IMR-90 (cell line): ENCODE results near the gene TMEM239. TPM values are rescaled to one million over a fixed set of nuclear protein-coding genes. Genes with fewer than 3 reads are reported as not detected.

ENCODE experiments used
- ATAC-seq: fragments of 200-7000 bp; cut with Tn5 transposase; 2 replicates; pipeline ENCODE4 v1.9.1; 2020; ENCODE audit warnings: low read depth, mild to moderate bottlenecking, moderate library complexity
- BruUV-seq: library from RNA; stranded (reverse); fragments of 400-500 nt; replicated peaks from 2 replicates; lab custom pipeline; 2021; lab: Mats Ljungman, UMichigan
- CTCF ChIA-PET: fragments of 300-600 bp; formaldehyde crosslinking; extraction: SDS; loops from one replicate; lab custom pipeline; 2021; ENCODE audit warnings: antibody characterized with exemption; lab: Yijun Ruan, JAX
- POLR2A ChIA-PET: fragments of 300-600 bp; sonication (Branson Sonifier 250); formaldehyde crosslinking; loops from one replicate; lab custom pipeline; 2022; ENCODE audit warnings: antibody characterized with exemption; ENCODE audit not compliant: unreplicated experiment; lab: Charles Lee
- DNase-seq: peaks from one replicate; pipeline ENCODE4 v3.0.0; 2013
- H2AFZ ChIP-seq: replicated peaks from 2 replicates; pipeline ENCODE3; 2013; ENCODE audit warnings: low read length, mild to moderate bottlenecking; ENCODE audit not compliant: poor library complexity
- H2AK5ac ChIP-seq: 2 replicates; pipeline ENCODE4 v1.6.1; 2013; ENCODE audit warnings: low read depth, low read length, inconsistent platforms
- H2AK9ac ChIP-seq: replicated peaks from 2 replicates; pipeline ENCODE3; 2013; ENCODE audit warnings: mild to moderate bottlenecking, low read depth, low read length, moderate library complexity; ENCODE audit not compliant: poor library complexity
- H2BK120ac ChIP-seq: 2 replicates; pipeline ENCODE4 v1.6.1; 2013; ENCODE audit warnings: low read depth, low read length, inconsistent platforms
- H2BK15ac ChIP-seq: 3 replicates; pipeline ENCODE4 v1.6.1; 2013; ENCODE audit warnings: low read depth, low read length, inconsistent platforms
- H2BK20ac ChIP-seq: 2 replicates; pipeline ENCODE4 v1.6.1; 2013; ENCODE audit warnings: low read depth, mild to moderate bottlenecking, inconsistent platforms, low read length, moderate library complexity
- H2BK5ac ChIP-seq: 2 replicates; pipeline ENCODE4 v1.6.1; 2013; ENCODE audit warnings: mild to moderate bottlenecking, low read depth, low read length, inconsistent platforms; ENCODE audit not compliant: poor library complexity, severe bottlenecking
- H3K14ac ChIP-seq: replicated peaks from 2 replicates; pipeline ENCODE4 v1.6.1; 2013; ENCODE audit warnings: low read depth, low read length, inconsistent platforms
- H3K18ac ChIP-seq: 2 replicates; pipeline ENCODE4 v1.6.1; 2013; ENCODE audit warnings: low read depth, low read length, control low read depth
- H3K23ac ChIP-seq: 2 replicates; pipeline ENCODE4 v1.6.1; 2013; ENCODE audit warnings: low read depth, low read length, inconsistent platforms
- H3K27ac ChIP-seq: 2 replicates; pipeline ENCODE4 v1.5.1; 2013; ENCODE audit warnings: mild to moderate bottlenecking, control low read depth, low read length; ENCODE audit not compliant: insufficient read depth
- H3K27me3 ChIP-seq: 2 replicates; pipeline ENCODE4 v1.6.1; 2013; ENCODE audit warnings: low read length; ENCODE audit not compliant: control insufficient read depth, insufficient read depth
- H3K36me3 ChIP-seq: 2 replicates; pipeline ENCODE4 v1.6.1; 2013; ENCODE audit warnings: low read length, mixed read lengths; ENCODE audit not compliant: control insufficient read depth, insufficient read depth
- H3K4ac ChIP-seq: 2 replicates; pipeline ENCODE4 v1.6.1; 2013; ENCODE audit warnings: low read depth, low read length, inconsistent platforms
- H3K4me1 ChIP-seq: 2 replicates; pipeline ENCODE4 v1.6.1; 2013; ENCODE audit warnings: low read length, mixed read lengths; ENCODE audit not compliant: control insufficient read depth, insufficient read depth
- H3K4me2 ChIP-seq: 2 replicates; pipeline ENCODE4 v1.6.1; 2013; ENCODE audit warnings: low read depth, mild to moderate bottlenecking, control low read depth, low read length, moderate library complexity
- H3K4me3 ChIP-seq: 2 replicates; pipeline ENCODE4 v1.5.1; 2013; ENCODE audit warnings: low read depth, mild to moderate bottlenecking, control low read depth, low read length, moderate library complexity; ENCODE audit not compliant: insufficient read depth
- H3K56ac ChIP-seq: 2 replicates; pipeline ENCODE4 v1.6.1; 2013; ENCODE audit warnings: low read length, inconsistent platforms; ENCODE audit not compliant: insufficient read depth; ENCODE audit errors: extremely low read depth
- H3K79me1 ChIP-seq, 2 experiments: 2 replicates each; pipeline ENCODE4 v1.6.1; 2013; ENCODE audit warnings: low read length in 2 of 2, inconsistent platforms in 1 of 2, low read depth in 1 of 2
- H3K9ac ChIP-seq: 2 replicates; pipeline ENCODE4 v1.6.1; 2013; ENCODE audit warnings: low read depth, low read length, control low read depth
- H3K9me1 ChIP-seq: 2 replicates; pipeline ENCODE4 v1.6.1; 2013; ENCODE audit warnings: low read length, inconsistent platforms; ENCODE audit not compliant: insufficient read depth
- H3K9me3 ChIP-seq: 2 replicates; pipeline ENCODE4 v1.6.1; 2013; ENCODE audit warnings: low read length; ENCODE audit not compliant: control insufficient read depth, insufficient read depth
- H4K20me1 ChIP-seq: 2 replicates; pipeline ENCODE4 v1.6.1; 2013; ENCODE audit warnings: low read length, inconsistent platforms; ENCODE audit not compliant: insufficient read depth
- H4K5ac ChIP-seq: 2 replicates; pipeline ENCODE4 v1.6.1; 2013; ENCODE audit warnings: mild to moderate bottlenecking, low read depth, low read length, control low read depth
- H4K8ac ChIP-seq, 2 experiments: 2 replicates each; pipeline ENCODE4 v1.6.1; 2013; ENCODE audit warnings: low read depth in 2 of 2, low read length in 2 of 2, control low read depth in 1 of 2, inconsistent platforms in 1 of 2
- H4K91ac ChIP-seq: 2 replicates; pipeline ENCODE4 v1.6.1; 2013; ENCODE audit warnings: low read depth, low read length, inconsistent platforms; ENCODE audit not compliant: insufficient read depth
- BHLHE40 ChIP-seq: fragments of 150-350 bp; IDR thresholded peaks from 2 replicates; pipeline ENCODE4 v1.6.1; 2016; ENCODE audit warnings: mild to moderate bottlenecking, low read depth, low read length
- MAFK ChIP-seq: IDR thresholded peaks from 2 replicates; pipeline ENCODE4 v1.6.1; 2012; ENCODE audit warnings: low read depth, low read length, improper control_type of control experiment
- RFX5 ChIP-seq: IDR thresholded peaks from 2 replicates; pipeline ENCODE4 v1.8.0; 2012; ENCODE audit warnings: low read depth, mild to moderate bottlenecking, low read length, moderate library complexity
- SMC3 ChIP-seq: fragments of 150-350 bp; IDR thresholded peaks from 2 replicates; pipeline ENCODE4 v1.6.1; 2016; ENCODE audit warnings: low read depth, mild to moderate bottlenecking, antibody characterized with exemption, low read length, moderate library complexity
- WGBS, 2 experiments: methylation state at CpG; one replicate each; pipeline versions ENCODE4 v1.1.5 to v1.1.7; 2013; ENCODE audit warnings: missing lambda C conversion rate in 2 of 2; ENCODE audit not compliant: insufficient read length in 1 of 2; ENCODE audit errors: extremely low coverage in 2 of 2; 5-methylcytosine and 5-hydroxymethylcytosine counted together
- dilution Hi-C: fragments of 300-500 bp; cut with HindIII; formaldehyde crosslinking; loops from one replicate; pipeline ENCODE4 v1.14.3; 2018; ENCODE audit warnings: low sequenced_read_pairs; ENCODE audit not compliant: unreplicated experiment
- in situ Hi-C: fragments of 300-500 bp; cut with MboI; formaldehyde crosslinking; loops from 3 replicates; pipeline ENCODE4 v1.14.3; 2019; ENCODE audit warnings: low sequenced_read_pairs, inconsistent platforms, mixed read lengths
- intact Hi-C: fragments of 100-400 bp; cut with micrococcal nuclease; formaldehyde crosslinking; loops from 2 replicates; pipeline ENCODE4 v1.10.0; 2022
- polyA plus RNA-seq, 3 experiments: library from polyadenylated mRNA; depleted of rRNA; stranded (reverse); fragments of >200 nt; gene quantifications; 2 replicates each; pipeline ENCODE4 v1.2.3, GENCODE V29; 2012; ENCODE audit warnings: low replicate concordance in 1 of 3
- total RNA-seq: library from RNA; depleted of rRNA; stranded (reverse); fragments of >200 nt; gene quantifications from 2 replicates; pipeline ENCODE4 v1.2.3, GENCODE V29; 2012

TMEM239 gene
- total and polyA plus RNA-seq, 2 of the 4 experiments (the other 2 are of a cell fraction): 0.32 TPM; not detected in 1

- ATAC-seq (no peak), DNase-seq (no peak)
- Histone ChIP-seq H3K4me2 (no peak overlapping the region), H3K4me3 (no peak overlapping the region), H2BK15ac (no peak overlapping the region), H4K5ac (no peak overlapping the region), H4K8ac (no peak overlapping the region), H3K23ac (no peak overlapping the region), H2AK5ac (no peak overlapping the region), H3K9me1 (no peaks in the 10 kb centered on the region), H2AK9ac (no peak overlapping the region), H4K91ac (no peak overlapping the region), H3K14ac (no peak overlapping the region), H3K4ac (no peak overlapping the region), H3K4me1 (no peaks in the 10 kb centered on the region; the same call in 1 of the 2 replicates), H2BK5ac (no peak overlapping the region), H3K36me3 (no peaks in the 10 kb centered on the region; the same call in 1 of the 2 replicates), H2AFZ (peak overlapping the region; percentile 23), H3K27ac (no peak overlapping the region), H3K9me3 (no peaks in the 10 kb centered on the region), H3K79me1 (no peaks in the 10 kb centered on the region), H3K56ac (no peak overlapping the region), H3K18ac (no peak overlapping the region), H4K20me1 (no peaks in the 10 kb centered on the region), H2BK20ac (no peak overlapping the region), H3K27me3 (peaks cover 35% of the 10 kb centered on the region), H3K9ac (no peak overlapping the region), H2BK120ac (no peak overlapping the region)
- intact Hi-C loops: no loop called here
- no TSS peak for BruUV-seq
- dilution Hi-C loops: no loop called here
- CTCF ChIA-PET: no interaction called here
- in situ Hi-C loops: no loop called here
- TF ChIP-seq BHLHE40 (no peak), RFX5 (no peak), SMC3 (no peak), MAFK (peak; percentile 9; the same call in 1 of the 2 replicates)
- POLR2A ChIA-PET: no interaction called here
- WGBS, 2 experiments: 90% methylated on average over 16 of the region's 24 CpGs; no CpG with 5 or more reads in 1 of the 2 experiments
Measured at GRCh38 chr20:2795451-2795850, 20.7 kb upstream of the TMEM239 start.
